ENCODE measurements around the gene MPLKIP.
"Not testable (repeated sequence)": the region's sequence is repeated elsewhere in the genome, so short reads cannot be mapped to it uniquely, and the experiment has no call there.

Gene MPLKIP

GRCh38 chr7:40135317-40135610 lies 842 bp upstream of the MPLKIP start:
- Histone ChIP-seq H3K36me3 (replicated peaks in 1 of 2; ENCODE audit: control insufficient read depth in 2 of 2, insufficient read depth in 2 of 2, low read length in 2 of 2) (peaks cover 0 to 26% of the 10 kb centered on the region in 2 donors), H4K8ac (ENCODE audit: low read depth, low read length) (no peak overlapping the region), H4K91ac (ENCODE audit: low read depth, low read length, poor library complexity) (no peak overlapping the region), H3K18ac (ENCODE audit: low read length) (peak overlapping the region; percentile 96), H3K27ac (replicated peaks; ENCODE audit: low read length) (no peak overlapping the region), H3K9me3 (replicated peaks in 1 of 2; ENCODE audit: control insufficient read depth in 2 of 2, insufficient read depth in 1 of 2, low read depth in 1 of 2, low read length in 2 of 2) (no peaks in the 10 kb centered on the region), H2BK120ac (ENCODE audit: low read depth, low read length) (no peak overlapping the region), H3K23ac (ENCODE audit: low read depth, low read length, poor library complexity) (peak overlapping the region; percentile 73), H3K27me3 (ENCODE audit: control insufficient read depth in 3 of 3, insufficient read depth in 3 of 3, low read depth in 1 of 3, low read length in 3 of 3) (no peaks in the 10 kb centered on the region), H3K4me2 (ENCODE audit: insufficient read depth, low read length, poor library complexity, severe bottlenecking) (peak overlapping the region; percentile 56), H2BK15ac (ENCODE audit: low read length) (peak overlapping the region; percentile 97), H3K4me3 (ENCODE audit: low read length in 2 of 2) (peak overlapping the region; percentile 91 to 93), H3K9ac (ENCODE audit: low read depth, low read length, poor library complexity) (peak overlapping the region; percentile 70), H3K4ac (ENCODE audit: low read length) (no peak overlapping the region), H2BK5ac (ENCODE audit: low read length) (peak overlapping the region; percentile 85), H3K4me1 (ENCODE audit: control insufficient read depth in 2 of 2, insufficient read depth in 1 of 2, low read depth in 1 of 2, low read length in 2 of 2) (peaks cover 0 to 1% of the 10 kb centered on the region in 2 donors), H2AFZ (ENCODE audit: low read length) (peak overlapping the region; percentile 100), H2AK5ac (ENCODE audit: low read depth, low read length) (no peak overlapping the region), H2BK12ac (ENCODE audit: low read length) (no peak overlapping the region), H3K79me1 (ENCODE audit: low read depth, low read length) (peaks cover 5% of the 10 kb centered on the region), H3K14ac (ENCODE audit: low read length) (no peak overlapping the region)
- no CpG with 5 or more reads among the region's 17 CpGs for WGBS, 2 donors (ENCODE audit: extremely low coverage in 2 of 2, insufficient read length in 2 of 2, insufficient replicate concordance in 1 of 2)
- DNase-seq (ENCODE audit: low spot score) = no peak

- Histone ChIP-seq H3K79me1 (ENCODE audit: low read depth, low read length) (peaks cover 5% of the 10 kb centered on the region), H3K23ac (ENCODE audit: low read depth, low read length, poor library complexity) (peak overlapping the region; percentile 73), H3K4ac (ENCODE audit: low read length) (no peak overlapping the region), H2BK120ac (ENCODE audit: low read depth, low read length) (peak overlapping the region; percentile 94), H3K4me1 (ENCODE audit: control insufficient read depth in 2 of 2, insufficient read depth in 1 of 2, low read depth in 1 of 2, low read length in 2 of 2) (peaks cover 0 to 1% of the 10 kb centered on the region in 2 donors), H2AK5ac (ENCODE audit: low read depth, low read length) (no peak overlapping the region), H2AFZ (ENCODE audit: low read length) (peak overlapping the region; percentile 100), H3K27ac (replicated peaks; ENCODE audit: low read length) (peak overlapping the region; percentile 92), H2BK15ac (ENCODE audit: low read length) (no peak overlapping the region), H4K8ac (ENCODE audit: low read depth, low read length) (no peak overlapping the region), H3K4me3 (ENCODE audit: low read length in 2 of 2) (peak overlapping the region; percentile 91 to 93), H3K18ac (ENCODE audit: low read length) (peak overlapping the region; percentile 93), H3K36me3 (replicated peaks in 1 of 2; ENCODE audit: control insufficient read depth in 2 of 2, insufficient read depth in 2 of 2, low read length in 2 of 2) (peaks cover 0 to 27% of the 10 kb centered on the region in 2 donors), H3K9me3 (replicated peaks in 1 of 2; ENCODE audit: control insufficient read depth in 2 of 2, insufficient read depth in 1 of 2, low read depth in 1 of 2, low read length in 2 of 2) (no peaks in the 10 kb centered on the region), H3K4me2 (ENCODE audit: insufficient read depth, low read length, poor library complexity, severe bottlenecking) (peak overlapping the region; percentile 54), H2BK5ac (ENCODE audit: low read length) (peak overlapping the region; percentile 85), H4K91ac (ENCODE audit: low read depth, low read length, poor library complexity) (no peak overlapping the region), H2BK12ac (ENCODE audit: low read length) (no peak overlapping the region), H3K27me3 (ENCODE audit: control insufficient read depth in 3 of 3, insufficient read depth in 3 of 3, low read depth in 1 of 3, low read length in 3 of 3) (no peaks in the 10 kb centered on the region), H3K14ac (ENCODE audit: low read length) (no peak overlapping the region), H3K9ac (ENCODE audit: low read depth, low read length, poor library complexity) (peak overlapping the region; percentile 90)
- no peak for DNase-seq (ENCODE audit: low spot score)
- WGBS, 2 donors (ENCODE audit: extremely low coverage in 2 of 2, insufficient read length in 2 of 2, insufficient replicate concordance in 1 of 2) = no CpG with 5 or more reads among the region's 36 CpGs
These were observed 628 bp downstream of the MPLKIP start for GRCh38 chr7:40133561-40134427.

- DNase-seq (ENCODE audit: low spot score) = no peak
- peaks cover 0 to 23% of the 10 kb centered on the region in 2 donors for H3K36me3 ChIP-seq (replicated peaks in 1 of 2; ENCODE audit: control insufficient read depth in 2 of 2, insufficient read depth in 2 of 2, low read length in 2 of 2)
- no peak overlapping the region for H3K4me2 ChIP-seq (ENCODE audit: insufficient read depth, low read length, poor library complexity, severe bottlenecking)
- no peak overlapping the region for H3K27ac ChIP-seq (replicated peaks; ENCODE audit: low read length)
- no peak overlapping the region for H2BK12ac ChIP-seq (ENCODE audit: low read length)
- no CpG with 5 or more reads among the region's 2 CpGs for WGBS, 2 donors (ENCODE audit: extremely low coverage in 2 of 2, insufficient read length in 2 of 2, insufficient replicate concordance in 1 of 2)
- H3K79me1 ChIP-seq (ENCODE audit: low read depth, low read length) = peaks cover 1% of the 10 kb centered on the region
- H2AFZ ChIP-seq (ENCODE audit: low read length) = no peak overlapping the region
- H3K18ac ChIP-seq (ENCODE audit: low read length) = no peak overlapping the region
- H3K23ac ChIP-seq (ENCODE audit: low read depth, low read length, poor library complexity) = no peak overlapping the region
- no peak overlapping the region for H2BK5ac ChIP-seq (ENCODE audit: low read length)
- no peak overlapping the region for H3K14ac ChIP-seq (ENCODE audit: low read length)
- H3K9ac ChIP-seq (ENCODE audit: low read depth, low read length, poor library complexity) = no peak overlapping the region
- H2AK5ac ChIP-seq (ENCODE audit: low read depth, low read length) = no peak overlapping the region
- no peak overlapping the region for H4K91ac ChIP-seq (ENCODE audit: low read depth, low read length, poor library complexity)
- H2BK15ac ChIP-seq (ENCODE audit: low read length) = no peak overlapping the region
- H3K27me3 ChIP-seq (ENCODE audit: control insufficient read depth in 3 of 3, insufficient read depth in 3 of 3, low read depth in 1 of 3, low read length in 3 of 3) = no peaks in the 10 kb centered on the region
- H3K4ac ChIP-seq (ENCODE audit: low read length) = no peak overlapping the region
- H3K4me1 ChIP-seq (ENCODE audit: control insufficient read depth in 2 of 2, insufficient read depth in 1 of 2, low read depth in 1 of 2, low read length in 2 of 2) = no peaks in the 10 kb centered on the region
- H4K8ac ChIP-seq (ENCODE audit: low read depth, low read length) = no peak overlapping the region
- H3K9me3 ChIP-seq (replicated peaks in 1 of 2; ENCODE audit: control insufficient read depth in 2 of 2, insufficient read depth in 1 of 2, low read depth in 1 of 2, low read length in 2 of 2) = no peaks in the 10 kb centered on the region
- no peak overlapping the region for H2BK120ac ChIP-seq (ENCODE audit: low read depth, low read length)
- no peak overlapping the region for H3K4me3 ChIP-seq (ENCODE audit: low read length in 2 of 2)
These were observed 11.5 kb downstream of the MPLKIP start for GRCh38 chr7:40122940-40123254.

GRCh38 chr7:40122100-40122939 lies 12.1 kb downstream of the MPLKIP start:
- H2BK5ac ChIP-seq (ENCODE audit: low read length); H4K8ac ChIP-seq (ENCODE audit: low read depth, low read length): not testable (repeated sequence)
- no CpG with 5 or more reads among the region's 14 CpGs for WGBS, 2 donors (ENCODE audit: extremely low coverage in 2 of 2, insufficient read length in 2 of 2, insufficient replicate concordance in 1 of 2)

More at GRCh38 chr7:40122100-40122939, 12.1 kb downstream of the MPLKIP start:
- not testable (repeated sequence) for H2AK5ac ChIP-seq (ENCODE audit: low read depth, low read length); H3K9me3 ChIP-seq (replicated peaks in 1 of 2; ENCODE audit: control insufficient read depth in 2 of 2, insufficient read depth in 1 of 2, low read depth in 1 of 2, low read length in 2 of 2); H2AFZ ChIP-seq (ENCODE audit: low read length); H3K4me2 ChIP-seq (ENCODE audit: insufficient read depth, low read length, poor library complexity, severe bottlenecking); H3K14ac ChIP-seq (ENCODE audit: low read length); H3K9ac ChIP-seq (ENCODE audit: low read depth, low read length, poor library complexity); H3K18ac ChIP-seq (ENCODE audit: low read length); H3K4ac ChIP-seq (ENCODE audit: low read length); H3K4me3 ChIP-seq (ENCODE audit: low read length in 2 of 2); H3K27ac ChIP-seq (replicated peaks; ENCODE audit: low read length); H2BK120ac ChIP-seq (ENCODE audit: low read depth, low read length); H3K79me1 ChIP-seq (ENCODE audit: low read depth, low read length); H3K23ac ChIP-seq (ENCODE audit: low read depth, low read length, poor library complexity); H2BK12ac ChIP-seq (ENCODE audit: low read length); H3K4me1 ChIP-seq (ENCODE audit: control insufficient read depth in 2 of 2, insufficient read depth in 1 of 2, low read depth in 1 of 2, low read length in 2 of 2); H3K27me3 ChIP-seq (ENCODE audit: control insufficient read depth in 3 of 3, insufficient read depth in 3 of 3, low read depth in 1 of 3, low read length in 3 of 3); DNase-seq (ENCODE audit: low spot score); H2BK15ac ChIP-seq (ENCODE audit: low read length); H4K91ac ChIP-seq (ENCODE audit: low read depth, low read length, poor library complexity)
- peaks cover 0 to 19% of the 10 kb centered on the region in 2 donors for H3K36me3 ChIP-seq (replicated peaks in 1 of 2; ENCODE audit: control insufficient read depth in 2 of 2, insufficient read depth in 2 of 2, low read length in 2 of 2)

All from neuronal stem cell (in vitro differentiated cells).